Measurements from ENCODE around the gene SSU72. TPM values are rescaled to one million over a fixed set of nuclear protein-coding genes. Genes with fewer than 3 reads are reported as not detected.

Gene SSU72
- total RNA-seq, 1 donor from 2014 or later, result 87.3 TPM

GRCh38 chr1:1545946-1546737, 28.5 kb downstream of the SSU72 start:
- no peak for TF ChIP-seq CTCF (IDR thresholded peaks at IDR 0.05; ENCODE audit: insufficient read depth, low read length, poor library complexity, severe bottlenecking)
- Histone ChIP-seq H3K4me3 (ENCODE audit: low read depth, low read length) (no peak overlapping the region), H3K36me3 (ENCODE audit: control insufficient read depth, insufficient read depth, low read length) (no peaks in the 10 kb centered on the region), H3K27me3 (ENCODE audit: control insufficient read depth, insufficient read depth, low read length) (no peaks in the 10 kb centered on the region)
- DNase-seq (ENCODE audit: low read depth), result no peak

- Histone ChIP-seq H3K36me3 (ENCODE audit: control insufficient read depth, insufficient read depth, low read length) (no peaks in the 10 kb centered on the region), H3K4me3 (ENCODE audit: low read depth, low read length) (no peak overlapping the region), H3K27me3 (ENCODE audit: control insufficient read depth, insufficient read depth, low read length) (no peaks in the 10 kb centered on the region)
- no peak for TF ChIP-seq CTCF (IDR thresholded peaks at IDR 0.05; ENCODE audit: insufficient read depth, low read length, poor library complexity, severe bottlenecking)
- no peak for DNase-seq (ENCODE audit: low read depth)
Observed at GRCh38 chr1:1544544-1544943, 30.1 kb downstream of the SSU72 start.

GRCh38 chr1:1543706-1544099, 31.0 kb downstream of the SSU72 start:
- TF ChIP-seq CTCF (IDR thresholded peaks at IDR 0.05; ENCODE audit: insufficient read depth, low read length, poor library complexity, severe bottlenecking), result no peak
- no peaks in the 10 kb centered on the region for H3K36me3 ChIP-seq (ENCODE audit: control insufficient read depth, insufficient read depth, low read length)
- H3K4me3 ChIP-seq (ENCODE audit: low read depth, low read length), result no peak overlapping the region
- no peaks in the 10 kb centered on the region for H3K27me3 ChIP-seq (ENCODE audit: control insufficient read depth, insufficient read depth, low read length)
- no peak for DNase-seq (ENCODE audit: low read depth)

GRCh38 chr1:1542766-1543705, 31.6 kb downstream of the SSU72 start:
- Histone ChIP-seq H3K36me3 (ENCODE audit: control insufficient read depth, insufficient read depth, low read length) (no peaks in the 10 kb centered on the region), H3K27me3 (ENCODE audit: control insufficient read depth, insufficient read depth, low read length) (no peaks in the 10 kb centered on the region), H3K4me3 (ENCODE audit: low read depth, low read length) (no peak overlapping the region)
- DNase-seq (ENCODE audit: low read depth), result no peak
- no peak for TF ChIP-seq CTCF (IDR thresholded peaks at IDR 0.05; ENCODE audit: insufficient read depth, low read length, poor library complexity, severe bottlenecking)

- no peak for TF ChIP-seq CTCF (IDR thresholded peaks at IDR 0.05; ENCODE audit: insufficient read depth, low read length, poor library complexity, severe bottlenecking)
- Histone ChIP-seq H3K36me3 (ENCODE audit: control insufficient read depth, insufficient read depth, low read length) (no peaks in the 10 kb centered on the region), H3K27me3 (ENCODE audit: control insufficient read depth, insufficient read depth, low read length) (no peaks in the 10 kb centered on the region), H3K4me3 (ENCODE audit: low read depth, low read length) (no peak overlapping the region)
- no peak for DNase-seq (ENCODE audit: low read depth)
Observed at GRCh38 chr1:1541956-1542765, 32.5 kb downstream of the SSU72 start.

Measured in kidney epithelial cell (primary cell).